Hair follicular keratinocyte (primary cell): ENCODE results near the gene DMBT1. TPM values are rescaled to one million over a fixed set of nuclear protein-coding genes. Genes with fewer than 3 reads are reported as not detected.

ENCODE experiments used
- total RNA-seq: library from RNA; depleted of rRNA; stranded (reverse); fragments of >200 nt; gene quantifications from 2 replicates; pipeline ENCODE4 v1.2.3, GENCODE V29; 2015

The DMBT1 gene
- 0.08 and 0.27 TPM in 2 replicates for total RNA-seq

GRCh38 chr10:122560279-122560804, at the start of gene DMBT1:
TSS of gene DMBT1 (plus strand) at chr10:122560754. CDS start at chr10:122560771, 17 bp downstream.

Other genes starting within 250 kb of the DMBT1 start
- 34.0 and 47.9 TPM in 2 replicates for gene PLEKHA1, start 186.0 kb upstream of the DMBT1 start, total RNA-seq
- not detected in 2 replicates for gene ARMS2, start 106.1 kb upstream of the DMBT1 start, total RNA-seq
- 382 and 420 TPM in 2 replicates for gene HTRA1, start 99.2 kb upstream of the DMBT1 start, total RNA-seq
- not detected in 2 replicates for gene C10orf120, start 139.1 kb downstream of the DMBT1 start, total RNA-seq